HEK293T (cell line): ENCODE results near the gene FAM171A2.

Experiments
- CTBP1 ChIP-seq: fragments of 450-650 bp; IDR thresholded peaks from 2 replicates; pipeline ENCODE4 v1.6.1; 2016; ENCODE audit warnings: borderline replicate concordance
- FOXM1 ChIP-seq: fragments of 450-650 bp; IDR thresholded peaks from 2 replicates; pipeline ENCODE4 v1.6.1; 2017; ENCODE audit warnings: mild to moderate bottlenecking, borderline replicate concordance
- SP1 ChIP-seq: fragments of 450-650 bp; IDR thresholded peaks from 2 replicates; pipeline ENCODE4 v1.6.1; 2017
- SUZ12 ChIP-seq: fragments of 450-650 bp; IDR thresholded peaks from 2 replicates; pipeline ENCODE4 v1.6.1; 2016; ENCODE audit warnings: mild to moderate bottlenecking

GRCh38 chr17:44310609-44311376 lies 52.9 kb downstream of the FAM171A2 start:
- TF ChIP-seq FOXM1: no peak
- no peak for TF ChIP-seq CTBP1
- no peak for TF ChIP-seq SUZ12
- no peak for TF ChIP-seq SP1
